Panc1 (cell line): ENCODE measurements around the gene AMT. TPM values are rescaled to one million over a fixed set of nuclear protein-coding genes. Genes with fewer than 3 reads are reported as not detected.
"Not testable (repeated sequence)": the region's sequence is repeated elsewhere in the genome, so short reads cannot be mapped to it uniquely, and the experiment has no call there.

Experiments used
- ATAC-seq: fragments of 200-7000 bp; cut with Tn5 transposase; 2 replicates; pipeline ENCODE4 v1.9.1; 2020; ENCODE audit warnings: mild to moderate bottlenecking, moderate library complexity
- BruUV-seq: library from RNA; stranded (reverse); fragments of 400-500 nt; replicated peaks from 2 replicates; lab custom pipeline; 2021; lab: Mats Ljungman, UMichigan
- CTCF ChIA-PET: fragments of 300-600 bp; sonication (Branson Sonifier 250); formaldehyde crosslinking; loops from one replicate; lab custom pipeline; 2022; ENCODE audit warnings: antibody characterized with exemption; lab: Charles Lee
- POLR2A ChIA-PET: fragments of 300-600 bp; sonication (Branson Sonifier 250); formaldehyde crosslinking; loops from one replicate; lab custom pipeline; 2022; ENCODE audit warnings: antibody characterized with exemption; lab: Charles Lee
- DNase-seq: peaks from one replicate; pipeline ENCODE4 v3.0.0-alpha.2; 2010; ENCODE audit warnings: low read depth, low spot score
- H3K27ac ChIP-seq: 2 replicates; pipeline ENCODE4 v1.5.1; 2011; ENCODE audit warnings: mild to moderate bottlenecking, low read length, inconsistent platforms
- H3K27me3 ChIP-seq: fragments of 200-500 bp; sonication (Bioruptor generic); 2 replicates; pipeline ENCODE4 v1.6.0; 2014; ENCODE audit warnings: low read length, inconsistent platforms; ENCODE audit not compliant: control insufficient read depth, insufficient read depth
- H3K36me3 ChIP-seq: fragments of 200-500 bp; sonication (Bioruptor generic); 2 replicates; pipeline ENCODE4 v1.5.1; 2014; ENCODE audit warnings: inconsistent platforms, mild to moderate bottlenecking, low read length, moderate library complexity; ENCODE audit not compliant: control insufficient read depth, insufficient read depth
- H3K4me1 ChIP-seq: 2 replicates; pipeline ENCODE4 v1.5.1; 2011; ENCODE audit warnings: inconsistent platforms, mild to moderate bottlenecking, low read length, moderate library complexity; ENCODE audit not compliant: control insufficient read depth, insufficient read depth
- H3K4me3 ChIP-seq, 2 experiments: 2 replicates each; pipeline ENCODE4 v1.5.1; 2011 to 2012; ENCODE audit warnings: low read depth in 2 of 2, low read length in 2 of 2, mild to moderate bottlenecking in 2 of 2, inconsistent platforms in 1 of 2, moderate library complexity in 1 of 2
- H3K9me3 ChIP-seq: fragments of 200-500 bp; sonication (Bioruptor generic); 2 replicates; pipeline ENCODE4 v1.5.1; 2014; ENCODE audit warnings: low read depth, mild to moderate bottlenecking, inconsistent platforms, low read length, moderate library complexity; ENCODE audit not compliant: control insufficient read depth, insufficient read depth
- POLR2AphosphoS5 ChIP-seq: IDR thresholded peaks from 2 replicates; pipeline ENCODE4 v1.6.1; 2012; ENCODE audit warnings: mild to moderate bottlenecking, low read depth, low read length, moderate library complexity
- SIN3A ChIP-seq: IDR thresholded peaks from 2 replicates; pipeline ENCODE4 v1.6.1; 2012; ENCODE audit warnings: low read depth, mild to moderate bottlenecking, low read length, moderate library complexity, borderline replicate concordance; ENCODE audit not compliant: insufficient read depth
- TCF7L2 ChIP-seq: IDR thresholded peaks from 2 replicates; pipeline ENCODE4 v1.6.1; 2011; ENCODE audit warnings: mild to moderate bottlenecking, low read depth, low read length, inconsistent platforms
- in situ Hi-C: cut with HindIII; loops from 2 replicates; pipeline ENCODE4 v1.10.0; 2016; ENCODE audit warnings: low sequenced_read_pairs, low pct_unique_long_range_greater_than_20kb
- intact Hi-C: fragments of 100-400 bp; cut with micrococcal nuclease; formaldehyde crosslinking; loops from one replicate; pipeline ENCODE4 v1.10.0; 2022; ENCODE audit not compliant: unreplicated experiment
- total RNA-seq: library from RNA; stranded (reverse); gene quantifications from one replicate; pipeline ENCODE4 v1.2.1, GENCODE V29; 2021; ENCODE audit not compliant: unreplicated experiment
- TF ChIP-seq, protein P1 (sequence below), 2 experiments: IDR thresholded peaks; 2 replicates each; pipeline ENCODE4 v1.6.1; 2011 to 2012; ENCODE audit warnings: low read depth in 2 of 2, control low read depth in 1 of 2, low read length in 1 of 2, mild to moderate bottlenecking in 1 of 2, moderate library complexity in 1 of 2; ENCODE audit not compliant: insufficient read depth in 1 of 2
- TF ChIP-seq, protein P2 (sequence below): fragments of 450-650 bp; IDR thresholded peaks from 2 replicates; pipeline ENCODE4 v1.5.1; 2017; ENCODE audit warnings: mild to moderate bottlenecking

AMT gene
- total RNA-seq, 1 experiment from 2014 or later, result 1.1 TPM

DNA sequence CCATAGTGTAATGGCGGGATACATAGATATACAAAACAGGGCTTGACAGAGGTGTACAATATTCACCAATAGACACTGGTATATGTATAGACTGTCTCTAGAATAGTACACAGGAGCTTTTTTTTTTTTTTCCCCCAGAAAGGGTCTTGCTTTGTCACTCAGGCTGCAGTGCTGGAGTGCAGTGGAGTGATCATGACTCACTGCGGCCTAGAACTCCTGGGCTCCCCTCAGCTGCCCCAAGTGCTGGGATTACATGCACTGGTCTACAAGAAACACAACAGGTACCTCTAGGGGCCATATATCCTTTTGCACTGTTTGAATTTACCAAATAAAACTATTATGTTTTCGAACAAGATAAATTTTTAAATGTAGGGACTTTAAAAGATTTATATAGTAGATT is 22.8 kb downstream of the AMT start:
- no peaks in the 10 kb centered on the region for H3K27me3 ChIP-seq
- H3K4me3 ChIP-seq, result no peak overlapping the region
- no peaks in the 10 kb centered on the region for H3K9me3 ChIP-seq
- intact Hi-C loops, result no loop called here
- ChIA-PET CTCF (interaction anchor here (0.6 kb wide), 1 partner anchor 16 kb away, joined by 3 read pairs; no protein-coding TSS in a partner anchor), POLR2A (no interaction called here)
- H3K4me1 ChIP-seq, result no peaks in the 10 kb centered on the region
- TF ChIP-seq, protein P1, sequence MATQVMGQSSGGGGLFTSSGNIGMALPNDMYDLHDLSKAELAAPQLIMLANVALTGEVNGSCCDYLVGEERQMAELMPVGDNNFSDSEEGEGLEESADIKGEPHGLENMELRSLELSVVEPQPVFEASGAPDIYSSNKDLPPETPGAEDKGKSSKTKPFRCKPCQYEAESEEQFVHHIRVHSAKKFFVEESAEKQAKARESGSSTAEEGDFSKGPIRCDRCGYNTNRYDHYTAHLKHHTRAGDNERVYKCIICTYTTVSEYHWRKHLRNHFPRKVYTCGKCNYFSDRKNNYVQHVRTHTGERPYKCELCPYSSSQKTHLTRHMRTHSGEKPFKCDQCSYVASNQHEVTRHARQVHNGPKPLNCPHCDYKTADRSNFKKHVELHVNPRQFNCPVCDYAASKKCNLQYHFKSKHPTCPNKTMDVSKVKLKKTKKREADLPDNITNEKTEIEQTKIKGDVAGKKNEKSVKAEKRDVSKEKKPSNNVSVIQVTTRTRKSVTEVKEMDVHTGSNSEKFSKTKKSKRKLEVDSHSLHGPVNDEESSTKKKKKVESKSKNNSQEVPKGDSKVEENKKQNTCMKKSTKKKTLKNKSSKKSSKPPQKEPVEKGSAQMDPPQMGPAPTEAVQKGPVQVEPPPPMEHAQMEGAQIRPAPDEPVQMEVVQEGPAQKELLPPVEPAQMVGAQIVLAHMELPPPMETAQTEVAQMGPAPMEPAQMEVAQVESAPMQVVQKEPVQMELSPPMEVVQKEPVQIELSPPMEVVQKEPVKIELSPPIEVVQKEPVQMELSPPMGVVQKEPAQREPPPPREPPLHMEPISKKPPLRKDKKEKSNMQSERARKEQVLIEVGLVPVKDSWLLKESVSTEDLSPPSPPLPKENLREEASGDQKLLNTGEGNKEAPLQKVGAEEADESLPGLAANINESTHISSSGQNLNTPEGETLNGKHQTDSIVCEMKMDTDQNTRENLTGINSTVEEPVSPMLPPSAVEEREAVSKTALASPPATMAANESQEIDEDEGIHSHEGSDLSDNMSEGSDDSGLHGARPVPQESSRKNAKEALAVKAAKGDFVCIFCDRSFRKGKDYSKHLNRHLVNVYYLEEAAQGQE (IDR thresholded peaks at IDR 0.05; ENCODE audit: insufficient read depth in 1 of 2, low read depth in 2 of 2, low read length in 1 of 2), result no peak
- no peak for TF ChIP-seq SIN3A
- TF ChIP-seq POLR2AphosphoS5, result no peak
- no peak for TF ChIP-seq TCF7L2
- TF ChIP-seq, protein P2, sequence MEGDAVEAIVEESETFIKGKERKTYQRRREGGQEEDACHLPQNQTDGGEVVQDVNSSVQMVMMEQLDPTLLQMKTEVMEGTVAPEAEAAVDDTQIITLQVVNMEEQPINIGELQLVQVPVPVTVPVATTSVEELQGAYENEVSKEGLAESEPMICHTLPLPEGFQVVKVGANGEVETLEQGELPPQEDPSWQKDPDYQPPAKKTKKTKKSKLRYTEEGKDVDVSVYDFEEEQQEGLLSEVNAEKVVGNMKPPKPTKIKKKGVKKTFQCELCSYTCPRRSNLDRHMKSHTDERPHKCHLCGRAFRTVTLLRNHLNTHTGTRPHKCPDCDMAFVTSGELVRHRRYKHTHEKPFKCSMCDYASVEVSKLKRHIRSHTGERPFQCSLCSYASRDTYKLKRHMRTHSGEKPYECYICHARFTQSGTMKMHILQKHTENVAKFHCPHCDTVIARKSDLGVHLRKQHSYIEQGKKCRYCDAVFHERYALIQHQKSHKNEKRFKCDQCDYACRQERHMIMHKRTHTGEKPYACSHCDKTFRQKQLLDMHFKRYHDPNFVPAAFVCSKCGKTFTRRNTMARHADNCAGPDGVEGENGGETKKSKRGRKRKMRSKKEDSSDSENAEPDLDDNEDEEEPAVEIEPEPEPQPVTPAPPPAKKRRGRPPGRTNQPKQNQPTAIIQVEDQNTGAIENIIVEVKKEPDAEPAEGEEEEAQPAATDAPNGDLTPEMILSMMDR, result no peak
- BruUV-seq, result TSS peak; percentile 3
- DNase-seq (no peak), ATAC-seq (no peak)
- no peak overlapping the region for H3K27ac ChIP-seq
- 0 out of 2 replicates have a peak, but pooled peaks cover 2% of the 10 kb centered on the region for H3K36me3 ChIP-seq
- in situ Hi-C loops, result no loop called here

DNA sequence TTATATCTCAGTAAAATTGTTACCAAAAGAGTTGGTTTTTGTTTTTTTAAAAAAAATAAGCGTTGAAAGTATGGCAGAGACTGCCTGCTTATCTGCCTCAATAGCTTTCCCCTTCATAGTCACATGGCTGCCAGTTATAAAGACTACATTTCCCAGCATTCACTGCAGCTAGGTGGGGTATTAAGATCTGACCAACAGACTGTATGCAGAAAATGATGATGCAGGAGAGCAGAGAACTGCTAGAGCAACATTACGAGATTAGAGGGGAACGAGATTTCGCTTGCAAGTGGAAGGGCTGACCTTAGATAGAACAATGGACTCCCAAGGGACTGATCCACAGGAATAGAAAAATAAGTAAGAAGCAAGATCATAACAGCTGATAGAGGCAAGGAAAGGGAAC is 24.8 kb downstream of the AMT start:
- ATAC-seq, result peak; percentile 70
- no peaks in the 10 kb centered on the region for H3K9me3 ChIP-seq
- 0 out of 2 replicates have a peak, but pooled peaks cover 2% of the 10 kb centered on the region for H3K36me3 ChIP-seq
- TSS peak; percentile 13 for BruUV-seq
- in situ Hi-C loops (no loop called here), intact Hi-C loops (no loop called here)
- no peak for DNase-seq
- no peak overlapping the region for H3K4me3 ChIP-seq
- TF ChIP-seq, protein P1 (IDR thresholded peaks at IDR 0.05; ENCODE audit: insufficient read depth in 1 of 2, low read depth in 2 of 2, low read length in 1 of 2), result no peak
- TF ChIP-seq SIN3A, result no peak
- no peak for TF ChIP-seq TCF7L2
- TF ChIP-seq, protein P2, result no peak
- no peak for TF ChIP-seq POLR2AphosphoS5
- H3K27ac ChIP-seq, result no peak overlapping the region
- ChIA-PET CTCF (no interaction called here), POLR2A (no interaction called here)
- H3K27me3 ChIP-seq, result no peaks in the 10 kb centered on the region
- H3K4me1 ChIP-seq, result no peaks in the 10 kb centered on the region

DNA sequence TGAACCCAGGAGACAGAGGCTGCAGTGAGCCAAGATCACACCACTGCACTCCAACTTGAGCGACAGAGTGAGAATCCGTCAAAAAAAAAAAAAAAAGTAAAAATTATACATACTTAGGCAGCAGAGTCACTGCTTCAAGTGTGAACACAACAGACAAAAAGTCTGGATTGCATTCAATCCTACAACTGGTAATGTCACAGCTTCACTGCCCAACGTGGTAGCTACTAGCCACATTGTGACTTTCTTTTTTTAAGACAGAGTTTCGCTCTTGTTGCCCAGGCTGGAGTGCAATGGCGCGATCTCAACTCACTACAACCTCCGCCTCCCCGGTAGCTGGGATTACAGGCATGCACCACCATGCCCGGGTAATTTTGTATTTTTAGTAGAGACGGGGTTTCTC is 31.0 kb downstream of the AMT start:
- not testable (repeated sequence) for DNase-seq, BruUV-seq, ATAC-seq

More for the DNA sequence above, 31.0 kb downstream of the AMT start:
- H3K27ac ChIP-seq, H3K27me3 ChIP-seq, in situ Hi-C loops, intact Hi-C loops, H3K4me1 ChIP-seq, CTCF ChIA-PET, POLR2A ChIA-PET, H3K4me3 ChIP-seq, H3K9me3 ChIP-seq, H3K36me3 ChIP-seq: not testable (repeated sequence)
